A673 (cell line): ENCODE measurements around the gene VSIG2.

Source experiments
- EZH2 ChIP-seq: fragments of 200-600 bp; sonication (generic); IDR thresholded peaks from 2 replicates; pipeline ENCODE4 v1.6.1; 2017; ENCODE audit warnings: borderline replicate concordance, low read depth, mild to moderate bottlenecking, mixed read lengths, antibody characterized with exemption, low read length; ENCODE audit not compliant: poor library complexity, severe bottlenecking
- TF ChIP-seq, protein P1 (sequence below): fragments of 300-800, 200-600 bp; sonication (generic); conservative IDR thresholded peaks from 2 replicates; pipeline ENCODE4 v1.5.1; 2017; ENCODE audit warnings: low read depth, mild to moderate bottlenecking, antibody characterized with exemption, low read length, moderate library complexity, mixed read lengths

DNA sequence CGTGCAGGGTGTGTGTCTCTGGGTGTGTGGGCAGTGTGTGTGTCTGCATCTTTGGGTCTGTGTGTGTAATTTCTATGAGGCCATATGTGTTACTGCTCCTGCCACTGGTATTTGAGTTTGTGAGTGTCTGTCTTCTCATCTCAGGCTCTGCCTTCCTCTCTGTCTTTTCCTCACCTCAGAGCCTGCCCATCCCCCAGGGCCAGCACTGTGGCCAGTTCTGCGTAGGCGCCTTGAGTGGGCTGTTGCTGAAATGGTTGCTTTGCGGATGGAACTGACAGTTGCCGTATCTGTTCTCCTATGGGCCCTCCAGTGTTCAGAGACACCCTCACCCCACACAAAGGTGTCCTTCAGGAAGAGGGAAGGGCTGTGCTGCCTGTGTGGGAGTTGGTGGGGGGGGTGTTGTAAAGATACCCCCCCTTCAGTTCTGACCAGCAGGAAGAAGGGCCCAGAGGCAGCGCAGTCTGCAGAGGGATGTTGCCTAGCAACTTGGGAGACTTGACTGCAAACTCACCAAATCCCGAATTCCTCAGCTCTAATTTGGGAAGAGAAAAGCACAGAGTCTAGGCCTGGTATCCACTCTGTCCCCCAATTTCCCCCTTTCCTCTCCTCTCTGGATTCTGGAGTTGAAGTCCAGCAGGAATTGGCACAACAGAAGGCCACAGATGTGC, 14.3 kb downstream of the VSIG2 start:
- TF ChIP-seq, protein P1, sequence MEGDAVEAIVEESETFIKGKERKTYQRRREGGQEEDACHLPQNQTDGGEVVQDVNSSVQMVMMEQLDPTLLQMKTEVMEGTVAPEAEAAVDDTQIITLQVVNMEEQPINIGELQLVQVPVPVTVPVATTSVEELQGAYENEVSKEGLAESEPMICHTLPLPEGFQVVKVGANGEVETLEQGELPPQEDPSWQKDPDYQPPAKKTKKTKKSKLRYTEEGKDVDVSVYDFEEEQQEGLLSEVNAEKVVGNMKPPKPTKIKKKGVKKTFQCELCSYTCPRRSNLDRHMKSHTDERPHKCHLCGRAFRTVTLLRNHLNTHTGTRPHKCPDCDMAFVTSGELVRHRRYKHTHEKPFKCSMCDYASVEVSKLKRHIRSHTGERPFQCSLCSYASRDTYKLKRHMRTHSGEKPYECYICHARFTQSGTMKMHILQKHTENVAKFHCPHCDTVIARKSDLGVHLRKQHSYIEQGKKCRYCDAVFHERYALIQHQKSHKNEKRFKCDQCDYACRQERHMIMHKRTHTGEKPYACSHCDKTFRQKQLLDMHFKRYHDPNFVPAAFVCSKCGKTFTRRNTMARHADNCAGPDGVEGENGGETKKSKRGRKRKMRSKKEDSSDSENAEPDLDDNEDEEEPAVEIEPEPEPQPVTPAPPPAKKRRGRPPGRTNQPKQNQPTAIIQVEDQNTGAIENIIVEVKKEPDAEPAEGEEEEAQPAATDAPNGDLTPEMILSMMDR, result no peak
- TF ChIP-seq EZH2, result no peak
